ELR (cell line): ENCODE measurements around the gene SIGLEC11.
A peak's percentile ranks its signal among the peaks of the same experiment; 100 is the strongest.
"Not testable (repeated sequence)": the region's sequence is repeated elsewhere in the genome, so short reads cannot be mapped to it uniquely, and the experiment has no call there.

ENCODE experiments used
- DNase-seq: peaks from one replicate; pipeline ENCODE4 v3.0.0-alpha.2; 2015; ENCODE audit warnings: low read depth

The SIGLEC11 gene

GRCh38 chr19:49924881-49925210 is 36.1 kb downstream of the SIGLEC11 start:
- DNase-seq: not testable (repeated sequence)

GRCh38 chr19:49924004-49924880 is 36.7 kb downstream of the SIGLEC11 start:
- no peak for DNase-seq

- no peak for DNase-seq
Measured at GRCh38 chr19:49923055-49924003, 37.6 kb downstream of the SIGLEC11 start.

GRCh38 chr19:49921871-49922795 is 38.8 kb downstream of the SIGLEC11 start:
- DNase-seq: peak; percentile 58

- no peak for DNase-seq
Measured at GRCh38 chr19:49920624-49921363, 40.2 kb downstream of the SIGLEC11 start.

- DNase-seq: no peak
Measured at GRCh38 chr19:49918089-49918488, 42.9 kb downstream of the SIGLEC11 start.

GRCh38 chr19:49916839-49917733 is 43.9 kb downstream of the SIGLEC11 start:
- DNase-seq: no peak

- DNase-seq: no peak
Measured at GRCh38 chr19:49915271-49915670, 45.7 kb downstream of the SIGLEC11 start.

GRCh38 chr19:49913720-49914119 is 47.3 kb downstream of the SIGLEC11 start:
- DNase-seq: no peak

GRCh38 chr19:49912965-49913685 is 47.8 kb downstream of the SIGLEC11 start:
- DNase-seq: no peak

- no peak for DNase-seq
Measured at GRCh38 chr19:49911381-49912145, 49.4 kb downstream of the SIGLEC11 start.

- DNase-seq: no peak
Measured at GRCh38 chr19:49910179-49910578, 50.8 kb downstream of the SIGLEC11 start.

GRCh38 chr19:49908480-49909420 is 52.2 kb downstream of the SIGLEC11 start:
- no peak for DNase-seq

- no peak for DNase-seq
Measured at GRCh38 chr19:49907745-49908446, 53.1 kb downstream of the SIGLEC11 start.

GRCh38 chr19:49906879-49907564 is 54.0 kb downstream of the SIGLEC11 start:
- no peak for DNase-seq

GRCh38 chr19:49904136-49904535 is 56.8 kb downstream of the SIGLEC11 start:
- DNase-seq: no peak
